Panc1 (cell line): ENCODE results near the gene AQP11. TPM values are rescaled to one million over a fixed set of nuclear protein-coding genes. Genes with fewer than 3 reads are reported as not detected.

Source experiments
- ATAC-seq: fragments of 200-7000 bp; cut with Tn5 transposase; 2 replicates; pipeline ENCODE4 v1.9.1; 2020; ENCODE audit warnings: mild to moderate bottlenecking, moderate library complexity
- BruUV-seq: library from RNA; stranded (reverse); fragments of 400-500 nt; replicated peaks from 2 replicates; lab custom pipeline; 2021; lab: Mats Ljungman, UMichigan
- CTCF ChIA-PET: fragments of 300-600 bp; sonication (Branson Sonifier 250); formaldehyde crosslinking; loops from one replicate; lab custom pipeline; 2022; ENCODE audit warnings: antibody characterized with exemption; lab: Charles Lee
- POLR2A ChIA-PET: fragments of 300-600 bp; sonication (Branson Sonifier 250); formaldehyde crosslinking; loops from one replicate; lab custom pipeline; 2022; ENCODE audit warnings: antibody characterized with exemption; lab: Charles Lee
- DNase-seq: peaks from one replicate; pipeline ENCODE4 v3.0.0-alpha.2; 2010; ENCODE audit warnings: low read depth, low spot score
- H3K27ac ChIP-seq: 2 replicates; pipeline ENCODE4 v1.5.1; 2011; ENCODE audit warnings: mild to moderate bottlenecking, low read length, inconsistent platforms
- H3K27me3 ChIP-seq: fragments of 200-500 bp; sonication (Bioruptor generic); 2 replicates; pipeline ENCODE4 v1.6.0; 2014; ENCODE audit warnings: low read length, inconsistent platforms; ENCODE audit not compliant: control insufficient read depth, insufficient read depth
- H3K36me3 ChIP-seq: fragments of 200-500 bp; sonication (Bioruptor generic); 2 replicates; pipeline ENCODE4 v1.5.1; 2014; ENCODE audit warnings: inconsistent platforms, mild to moderate bottlenecking, low read length, moderate library complexity; ENCODE audit not compliant: control insufficient read depth, insufficient read depth
- H3K4me1 ChIP-seq: 2 replicates; pipeline ENCODE4 v1.5.1; 2011; ENCODE audit warnings: inconsistent platforms, mild to moderate bottlenecking, low read length, moderate library complexity; ENCODE audit not compliant: control insufficient read depth, insufficient read depth
- H3K4me3 ChIP-seq, 2 experiments: 2 replicates each; pipeline ENCODE4 v1.5.1; 2011 to 2012; ENCODE audit warnings: low read depth in 2 of 2, low read length in 2 of 2, mild to moderate bottlenecking in 2 of 2, inconsistent platforms in 1 of 2, moderate library complexity in 1 of 2
- H3K9me3 ChIP-seq: fragments of 200-500 bp; sonication (Bioruptor generic); 2 replicates; pipeline ENCODE4 v1.5.1; 2014; ENCODE audit warnings: low read depth, mild to moderate bottlenecking, inconsistent platforms, low read length, moderate library complexity; ENCODE audit not compliant: control insufficient read depth, insufficient read depth
- POLR2AphosphoS5 ChIP-seq: IDR thresholded peaks from 2 replicates; pipeline ENCODE4 v1.6.1; 2012; ENCODE audit warnings: mild to moderate bottlenecking, low read depth, low read length, moderate library complexity
- SIN3A ChIP-seq: IDR thresholded peaks from 2 replicates; pipeline ENCODE4 v1.6.1; 2012; ENCODE audit warnings: low read depth, mild to moderate bottlenecking, low read length, moderate library complexity, borderline replicate concordance; ENCODE audit not compliant: insufficient read depth
- TCF7L2 ChIP-seq: IDR thresholded peaks from 2 replicates; pipeline ENCODE4 v1.6.1; 2011; ENCODE audit warnings: mild to moderate bottlenecking, low read depth, low read length, inconsistent platforms
- in situ Hi-C: cut with HindIII; loops from 2 replicates; pipeline ENCODE4 v1.10.0; 2016; ENCODE audit warnings: low sequenced_read_pairs, low pct_unique_long_range_greater_than_20kb
- intact Hi-C: fragments of 100-400 bp; cut with micrococcal nuclease; formaldehyde crosslinking; loops from one replicate; pipeline ENCODE4 v1.10.0; 2022; ENCODE audit not compliant: unreplicated experiment
- total RNA-seq: library from RNA; stranded (reverse); gene quantifications from one replicate; pipeline ENCODE4 v1.2.1, GENCODE V29; 2021; ENCODE audit not compliant: unreplicated experiment
- TF ChIP-seq, protein P1 (sequence below): fragments of 450-650 bp; IDR thresholded peaks from 2 replicates; pipeline ENCODE4 v1.5.1; 2017; ENCODE audit warnings: mild to moderate bottlenecking
- TF ChIP-seq, protein P2 (sequence below), 2 experiments: IDR thresholded peaks; 2 replicates each; pipeline ENCODE4 v1.6.1; 2011 to 2012; ENCODE audit warnings: low read depth in 2 of 2, control low read depth in 1 of 2, low read length in 1 of 2, mild to moderate bottlenecking in 1 of 2, moderate library complexity in 1 of 2; ENCODE audit not compliant: insufficient read depth in 1 of 2

The AQP11 gene
- total RNA-seq, 1 experiment from 2014 or later: 2.3 TPM

DNA sequence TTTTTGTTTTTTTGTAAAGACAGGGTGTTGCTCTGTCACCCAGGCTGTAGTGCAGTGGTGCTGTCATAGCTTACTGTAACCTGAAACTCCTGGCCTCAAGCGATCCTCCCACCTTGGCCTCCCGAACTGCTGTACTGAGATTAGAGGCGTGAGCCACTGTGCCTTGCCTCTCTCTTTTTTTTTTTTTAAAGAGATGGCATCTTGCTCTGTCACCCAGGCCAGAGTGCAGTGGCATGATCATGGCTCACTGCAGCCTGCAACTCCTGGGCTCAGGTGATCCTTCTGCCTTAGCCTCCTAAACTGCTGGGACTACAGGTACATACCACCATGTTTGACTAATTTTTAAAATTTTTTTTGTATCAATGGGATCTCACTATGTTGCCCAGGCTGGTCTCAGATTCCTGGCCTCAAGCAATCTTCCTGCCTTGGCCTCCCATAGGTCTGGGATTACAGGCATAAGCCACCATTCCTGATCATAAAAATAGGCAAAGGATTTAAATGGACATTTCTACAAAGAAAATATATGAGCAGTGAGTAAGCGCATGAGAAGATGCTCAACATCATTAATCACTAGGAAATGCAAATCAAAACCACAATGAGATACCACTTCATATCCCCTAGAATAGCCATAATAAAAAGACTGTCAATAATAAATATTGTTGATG is 65.1 kb downstream of the AQP11 start:
- ChIA-PET CTCF (no interaction called here), POLR2A (no interaction called here)
- BruUV-seq: no TSS peak
- no peak for ATAC-seq
- Histone ChIP-seq H3K27me3 (no peaks in the 10 kb centered on the region), H3K4me3 (no peak overlapping the region), H3K4me1 (no peaks in the 10 kb centered on the region), H3K9me3 (no peaks in the 10 kb centered on the region), H3K27ac (no peak overlapping the region), H3K36me3 (no peaks in the 10 kb centered on the region)
- TF ChIP-seq SIN3A: no peak
- no peak for TF ChIP-seq TCF7L2
- TF ChIP-seq, protein P1, sequence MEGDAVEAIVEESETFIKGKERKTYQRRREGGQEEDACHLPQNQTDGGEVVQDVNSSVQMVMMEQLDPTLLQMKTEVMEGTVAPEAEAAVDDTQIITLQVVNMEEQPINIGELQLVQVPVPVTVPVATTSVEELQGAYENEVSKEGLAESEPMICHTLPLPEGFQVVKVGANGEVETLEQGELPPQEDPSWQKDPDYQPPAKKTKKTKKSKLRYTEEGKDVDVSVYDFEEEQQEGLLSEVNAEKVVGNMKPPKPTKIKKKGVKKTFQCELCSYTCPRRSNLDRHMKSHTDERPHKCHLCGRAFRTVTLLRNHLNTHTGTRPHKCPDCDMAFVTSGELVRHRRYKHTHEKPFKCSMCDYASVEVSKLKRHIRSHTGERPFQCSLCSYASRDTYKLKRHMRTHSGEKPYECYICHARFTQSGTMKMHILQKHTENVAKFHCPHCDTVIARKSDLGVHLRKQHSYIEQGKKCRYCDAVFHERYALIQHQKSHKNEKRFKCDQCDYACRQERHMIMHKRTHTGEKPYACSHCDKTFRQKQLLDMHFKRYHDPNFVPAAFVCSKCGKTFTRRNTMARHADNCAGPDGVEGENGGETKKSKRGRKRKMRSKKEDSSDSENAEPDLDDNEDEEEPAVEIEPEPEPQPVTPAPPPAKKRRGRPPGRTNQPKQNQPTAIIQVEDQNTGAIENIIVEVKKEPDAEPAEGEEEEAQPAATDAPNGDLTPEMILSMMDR: no peak
- TF ChIP-seq POLR2AphosphoS5: no peak
- TF ChIP-seq, protein P2, sequence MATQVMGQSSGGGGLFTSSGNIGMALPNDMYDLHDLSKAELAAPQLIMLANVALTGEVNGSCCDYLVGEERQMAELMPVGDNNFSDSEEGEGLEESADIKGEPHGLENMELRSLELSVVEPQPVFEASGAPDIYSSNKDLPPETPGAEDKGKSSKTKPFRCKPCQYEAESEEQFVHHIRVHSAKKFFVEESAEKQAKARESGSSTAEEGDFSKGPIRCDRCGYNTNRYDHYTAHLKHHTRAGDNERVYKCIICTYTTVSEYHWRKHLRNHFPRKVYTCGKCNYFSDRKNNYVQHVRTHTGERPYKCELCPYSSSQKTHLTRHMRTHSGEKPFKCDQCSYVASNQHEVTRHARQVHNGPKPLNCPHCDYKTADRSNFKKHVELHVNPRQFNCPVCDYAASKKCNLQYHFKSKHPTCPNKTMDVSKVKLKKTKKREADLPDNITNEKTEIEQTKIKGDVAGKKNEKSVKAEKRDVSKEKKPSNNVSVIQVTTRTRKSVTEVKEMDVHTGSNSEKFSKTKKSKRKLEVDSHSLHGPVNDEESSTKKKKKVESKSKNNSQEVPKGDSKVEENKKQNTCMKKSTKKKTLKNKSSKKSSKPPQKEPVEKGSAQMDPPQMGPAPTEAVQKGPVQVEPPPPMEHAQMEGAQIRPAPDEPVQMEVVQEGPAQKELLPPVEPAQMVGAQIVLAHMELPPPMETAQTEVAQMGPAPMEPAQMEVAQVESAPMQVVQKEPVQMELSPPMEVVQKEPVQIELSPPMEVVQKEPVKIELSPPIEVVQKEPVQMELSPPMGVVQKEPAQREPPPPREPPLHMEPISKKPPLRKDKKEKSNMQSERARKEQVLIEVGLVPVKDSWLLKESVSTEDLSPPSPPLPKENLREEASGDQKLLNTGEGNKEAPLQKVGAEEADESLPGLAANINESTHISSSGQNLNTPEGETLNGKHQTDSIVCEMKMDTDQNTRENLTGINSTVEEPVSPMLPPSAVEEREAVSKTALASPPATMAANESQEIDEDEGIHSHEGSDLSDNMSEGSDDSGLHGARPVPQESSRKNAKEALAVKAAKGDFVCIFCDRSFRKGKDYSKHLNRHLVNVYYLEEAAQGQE (IDR thresholded peaks at IDR 0.05; ENCODE audit: insufficient read depth in 1 of 2, low read depth in 2 of 2, low read length in 1 of 2): no peak
- in situ Hi-C loops (no loop called here), intact Hi-C loops (no loop called here)
- no peak for DNase-seq

DNA sequence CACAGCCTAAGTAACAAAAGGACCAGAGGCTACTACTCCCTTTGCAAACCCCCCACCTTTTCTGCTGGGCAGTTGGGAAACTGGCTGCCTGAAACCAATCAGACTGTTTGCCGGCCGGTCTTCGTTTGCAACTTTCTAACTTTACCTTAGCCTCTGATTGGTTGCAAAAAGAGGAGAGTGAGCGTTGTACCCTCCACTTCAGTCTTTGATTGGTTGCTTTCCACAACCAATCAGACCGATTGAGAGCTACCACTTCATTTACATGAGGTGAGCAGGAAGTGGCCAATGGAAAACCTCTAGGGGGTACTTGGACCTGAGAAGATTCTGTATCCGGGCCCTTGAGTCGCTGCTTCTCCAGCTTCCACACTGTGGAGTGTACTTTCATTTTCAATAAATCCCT is 66.6 kb downstream of the AQP11 start:
- DNase-seq: no peak
- Histone ChIP-seq H3K36me3 (no peaks in the 10 kb centered on the region), H3K27ac (no peak overlapping the region), H3K4me1 (no peaks in the 10 kb centered on the region), H3K27me3 (no peaks in the 10 kb centered on the region), H3K9me3 (no peaks in the 10 kb centered on the region), H3K4me3 (no peak overlapping the region)
- in situ Hi-C loops (no loop called here), intact Hi-C loops (no loop called here)
- ChIA-PET CTCF (interaction anchor here (0.6 kb wide), 1 partner anchor 37 kb away, joined by 3 read pairs; no protein-coding TSS in a partner anchor), POLR2A (no interaction called here)
- no TSS peak for BruUV-seq
- ATAC-seq: 0 out of 2 replicates have a peak, but pooled peaks have one; percentile 15
- TF ChIP-seq POLR2AphosphoS5: no peak
- TF ChIP-seq TCF7L2: no peak
- TF ChIP-seq, protein P1: no peak
- TF ChIP-seq SIN3A: no peak
- TF ChIP-seq, protein P2 (IDR thresholded peaks at IDR 0.05; ENCODE audit: insufficient read depth in 1 of 2, low read depth in 2 of 2, low read length in 1 of 2): no peak
